ENCODE data around the gene SLC26A1. TPM values are rescaled to one million over a fixed set of nuclear protein-coding genes. Genes with fewer than 3 reads are reported as not detected.

SLC26A1 gene
- total RNA-seq, 1 experiment from 2014 or later = 0.03 TPM

DNA sequence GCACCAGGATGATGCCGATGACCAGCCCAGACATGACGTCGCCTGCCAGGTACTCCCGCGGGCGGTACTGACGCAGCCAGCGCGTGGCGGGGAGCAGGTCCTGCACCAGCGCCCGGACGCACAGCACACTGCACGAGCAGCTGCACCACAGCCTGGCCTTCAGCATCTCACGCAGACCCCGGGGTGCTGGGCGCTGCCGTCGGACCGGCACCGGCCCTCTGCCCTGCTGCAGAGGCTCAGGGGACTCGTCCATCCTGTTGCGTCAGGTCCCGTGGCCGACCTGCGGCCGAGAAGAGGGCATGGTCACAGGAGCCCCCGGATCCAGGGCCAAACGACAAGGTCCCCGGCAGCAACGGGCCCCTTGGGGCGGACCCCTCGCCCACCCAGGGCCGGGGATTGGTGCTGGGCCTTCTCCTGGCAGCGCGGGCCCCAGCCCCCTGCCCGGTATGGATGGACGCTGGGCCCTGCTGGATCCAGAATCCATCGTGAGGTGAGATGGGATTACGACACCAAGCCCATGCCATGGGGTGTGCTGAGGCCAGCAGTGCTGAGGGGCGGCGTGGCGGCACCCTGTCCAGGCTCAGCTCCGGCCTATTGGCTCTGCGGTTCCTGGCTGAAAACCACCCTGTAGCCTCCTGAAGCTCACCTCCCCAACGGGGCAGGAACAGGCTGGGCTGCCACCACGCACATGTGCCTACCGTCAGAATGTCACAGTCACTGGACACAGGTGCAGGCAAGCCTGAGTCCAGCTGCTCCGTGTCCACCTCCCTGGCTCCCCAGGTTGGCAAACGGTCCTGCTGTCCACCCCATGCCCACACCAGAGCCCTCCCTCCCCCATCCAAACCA is 1.5 kb downstream of the SLC26A1 start:
- no peak for DNase-seq
- Histone ChIP-seq H3K4me3 (ENCODE audit: insufficient read depth, low read depth, low read length) (no peak overlapping the region), H3K36me3 (replicated peaks; ENCODE audit: control insufficient read depth, insufficient read depth, low read length) (no peaks in the 10 kb centered on the region)

GRCh38 chr4:990746-991367 is 2.3 kb downstream of the SLC26A1 start:
- no peak for DNase-seq
- no peaks in the 10 kb centered on the region for H3K27me3 ChIP-seq (ENCODE audit: control insufficient read depth, insufficient read depth, low read length)
- H3K36me3 ChIP-seq (replicated peaks; ENCODE audit: control insufficient read depth, insufficient read depth, low read length) = no peaks in the 10 kb centered on the region
- no peak overlapping the region for H3K4me3 ChIP-seq (ENCODE audit: insufficient read depth, low read depth, low read length)

More for the DNA sequence above, 1.5 kb downstream of the SLC26A1 start:
- H3K27me3 ChIP-seq (ENCODE audit: control insufficient read depth, insufficient read depth, low read length) = peaks cover 5% of the 10 kb centered on the region

GRCh38 chr4:989722-990471 is 3.3 kb downstream of the SLC26A1 start:
- H3K36me3 ChIP-seq (replicated peaks; ENCODE audit: control insufficient read depth, insufficient read depth, low read length) = no peaks in the 10 kb centered on the region

DNA sequence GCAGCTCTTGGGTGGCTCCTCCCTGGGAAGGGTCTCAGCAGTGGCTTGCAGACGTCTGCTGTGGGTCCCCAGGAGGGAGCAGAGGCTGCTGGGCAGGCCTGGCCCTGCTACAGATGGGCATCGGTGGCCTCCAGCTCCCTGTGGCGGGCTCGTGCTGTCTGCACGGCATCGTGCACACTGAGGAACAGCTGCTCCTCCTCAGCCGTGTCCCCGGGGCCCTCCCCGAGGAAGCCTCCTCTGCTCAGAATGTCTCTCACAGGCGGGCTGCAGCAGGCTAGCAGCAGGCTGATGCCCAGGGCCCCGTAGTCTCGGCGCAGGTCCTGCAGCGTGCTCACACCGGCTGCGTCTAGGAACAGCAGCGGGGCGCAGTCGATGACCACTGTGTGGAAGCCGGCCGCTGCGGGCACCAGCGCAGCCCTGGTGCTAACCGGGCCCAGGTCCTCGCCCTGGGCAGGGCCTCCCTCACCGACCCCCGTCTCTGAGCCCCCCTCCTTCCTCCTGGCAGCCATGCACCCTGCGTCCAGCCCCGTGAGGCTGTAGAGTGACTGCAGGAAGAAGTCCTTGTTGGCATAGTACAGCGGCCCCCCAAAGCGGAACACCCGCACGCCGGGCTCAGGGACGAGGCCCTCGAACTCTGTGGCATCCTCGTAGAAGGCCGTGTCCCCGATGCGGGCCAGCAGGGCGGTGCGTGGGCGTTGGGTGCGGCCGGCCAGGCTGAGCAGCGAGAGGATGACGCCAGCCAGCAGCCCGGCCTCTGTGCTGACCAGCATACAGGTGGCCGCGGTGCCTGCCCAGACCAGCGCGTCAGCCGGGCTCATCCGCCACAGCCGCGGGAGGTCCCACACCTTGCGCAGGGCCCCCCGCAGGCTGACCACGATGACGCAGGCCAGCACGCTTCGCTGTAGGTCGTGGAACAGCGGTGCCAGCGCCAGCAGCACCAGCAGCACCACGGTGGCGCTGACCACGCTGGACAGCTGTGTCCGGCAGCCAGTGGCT is 4.2 kb downstream of the SLC26A1 start:
- DNase-seq = no peak
- H3K4me3 ChIP-seq (ENCODE audit: insufficient read depth, low read depth, low read length) = no peak overlapping the region
- H3K36me3 ChIP-seq (replicated peaks; ENCODE audit: control insufficient read depth, insufficient read depth, low read length) = no peaks in the 10 kb centered on the region
- H3K27me3 ChIP-seq (ENCODE audit: control insufficient read depth, insufficient read depth, low read length) = no peaks in the 10 kb centered on the region

More at GRCh38 chr4:989722-990471, 3.3 kb downstream of the SLC26A1 start:
- DNase-seq = no peak
- H3K4me3 ChIP-seq (ENCODE audit: insufficient read depth, low read depth, low read length) = no peak overlapping the region
- H3K27me3 ChIP-seq (ENCODE audit: control insufficient read depth, insufficient read depth, low read length) = no peaks in the 10 kb centered on the region

GRCh38 chr4:987624-988513 is 5.3 kb downstream of the SLC26A1 start:
- Histone ChIP-seq H3K36me3 (replicated peaks; ENCODE audit: control insufficient read depth, insufficient read depth, low read length) (no peaks in the 10 kb centered on the region), H3K4me3 (ENCODE audit: insufficient read depth, low read depth, low read length) (peak overlapping the region; percentile 53; the same call in 1 of the 2 replicates), H3K27me3 (ENCODE audit: control insufficient read depth, insufficient read depth, low read length) (no peaks in the 10 kb centered on the region)
- no peak for DNase-seq

DNA sequence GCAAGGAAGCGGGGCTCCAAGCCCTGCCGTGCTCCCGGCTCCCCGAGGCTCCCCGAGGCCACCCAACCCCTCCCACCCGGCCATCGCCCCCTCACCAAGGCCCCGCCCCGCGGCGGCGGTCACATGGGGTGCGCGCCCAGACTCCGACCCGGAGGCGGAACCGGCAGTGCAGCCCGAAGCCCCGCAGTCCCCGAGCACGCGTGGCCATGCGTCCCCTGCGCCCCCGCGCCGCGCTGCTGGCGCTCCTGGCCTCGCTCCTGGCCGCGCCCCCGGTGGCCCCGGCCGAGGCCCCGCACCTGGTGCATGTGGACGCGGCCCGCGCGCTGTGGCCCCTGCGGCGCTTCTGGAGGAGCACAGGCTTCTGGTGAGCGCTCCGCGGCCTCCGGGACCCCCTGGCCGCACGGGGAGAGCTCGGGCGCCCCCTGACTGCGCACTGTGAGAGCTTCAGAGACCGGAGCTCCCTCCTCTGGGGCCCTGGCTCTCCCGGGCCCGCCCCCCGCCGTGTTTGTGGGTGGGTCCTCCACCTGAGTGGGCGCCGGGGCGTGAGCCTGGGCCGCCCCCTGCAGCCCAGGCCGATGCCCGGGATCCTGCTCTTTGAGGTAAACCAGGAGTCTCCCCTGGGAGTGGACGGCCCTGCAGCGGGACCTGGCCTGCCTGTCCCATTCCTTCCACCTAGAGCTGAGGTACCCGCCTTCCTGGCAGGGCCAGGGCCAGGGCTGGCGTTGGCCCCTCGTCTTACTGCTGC is 6.2 kb downstream of the SLC26A1 start, which contains the start of gene IDUA:
Gene IDUA, plus strand, starts transcription at position 166 of the 745 bp plus-strand sequence. Its CDS starts 41 bp downstream, at position 207.
- Histone ChIP-seq H3K4me3 (ENCODE audit: insufficient read depth, low read depth, low read length) (peak within 1 kb of the TSS; percentile 53), H3K27me3 (ENCODE audit: control insufficient read depth, insufficient read depth, low read length) (no peaks in the 10 kb centered on the region), H3K36me3 (replicated peaks; ENCODE audit: control insufficient read depth, insufficient read depth, low read length) (no peaks in the 10 kb centered on the region)
- peak; percentile 93 for DNase-seq

GRCh38 chr4:986428-986878 is 6.8 kb downstream of the SLC26A1 start:
- Histone ChIP-seq H3K27me3 (ENCODE audit: control insufficient read depth, insufficient read depth, low read length) (no peaks in the 10 kb centered on the region), H3K36me3 (replicated peaks; ENCODE audit: control insufficient read depth, insufficient read depth, low read length) (no peaks in the 10 kb centered on the region), H3K4me3 (ENCODE audit: insufficient read depth, low read depth, low read length) (peak overlapping the region; percentile 53)
- DNase-seq = no peak

- DNase-seq = peak; percentile 98
- Histone ChIP-seq H3K4me3 (ENCODE audit: insufficient read depth, low read depth, low read length) (no peak overlapping the region), H3K36me3 (replicated peaks; ENCODE audit: control insufficient read depth, insufficient read depth, low read length) (no peaks in the 10 kb centered on the region), H3K27me3 (ENCODE audit: control insufficient read depth, insufficient read depth, low read length) (no peaks in the 10 kb centered on the region)
These were observed 7.9 kb downstream of the SLC26A1 start for GRCh38 chr4:985123-985830.

DNA sequence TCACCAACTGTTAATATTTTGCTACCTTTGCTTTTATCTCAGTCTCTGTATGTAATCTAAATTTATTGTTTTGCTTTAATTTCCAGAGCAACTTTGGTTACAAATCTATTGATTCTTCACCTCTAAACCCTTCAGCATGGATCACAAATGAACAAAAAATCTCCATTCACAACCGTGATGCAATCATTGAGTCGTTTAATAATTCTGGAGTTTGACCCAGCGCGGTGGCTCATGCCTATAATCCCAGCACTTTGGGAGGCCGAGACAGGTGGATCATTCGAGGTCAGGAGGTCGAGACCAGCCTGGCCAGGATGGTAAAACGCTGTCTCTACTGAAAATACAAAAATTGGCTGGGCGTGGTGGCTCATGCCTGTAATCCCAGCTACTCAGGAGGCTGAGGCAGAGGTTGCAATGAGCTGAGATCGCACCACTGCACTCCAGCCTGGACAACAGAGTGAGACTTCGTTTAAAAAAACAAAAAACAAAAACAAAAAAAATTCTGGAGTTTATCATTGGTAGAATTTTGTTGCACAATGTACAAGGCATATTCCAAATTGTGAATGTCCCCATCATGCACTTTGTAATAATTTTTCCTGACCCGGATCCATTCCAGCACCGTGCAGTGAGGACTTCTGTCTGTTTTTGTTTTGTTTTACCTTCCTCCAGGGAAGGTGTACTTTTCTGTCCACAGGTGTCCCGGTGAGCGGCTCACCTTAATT is 8.7 kb downstream of the SLC26A1 start:
- no peak overlapping the region for H3K4me3 ChIP-seq (ENCODE audit: insufficient read depth, low read depth, low read length)
- no peaks in the 10 kb centered on the region for H3K36me3 ChIP-seq (replicated peaks; ENCODE audit: control insufficient read depth, insufficient read depth, low read length)
- DNase-seq = no peak
- H3K27me3 ChIP-seq (ENCODE audit: control insufficient read depth, insufficient read depth, low read length) = no peaks in the 10 kb centered on the region

GRCh38 chr4:982814-983213 is 10.4 kb downstream of the SLC26A1 start:
- H3K36me3 ChIP-seq (replicated peaks; ENCODE audit: control insufficient read depth, insufficient read depth, low read length) = no peaks in the 10 kb centered on the region
- no peak overlapping the region for H3K4me3 ChIP-seq (ENCODE audit: insufficient read depth, low read depth, low read length)
- no peak for DNase-seq
- no peaks in the 10 kb centered on the region for H3K27me3 ChIP-seq (ENCODE audit: control insufficient read depth, insufficient read depth, low read length)

DNA sequence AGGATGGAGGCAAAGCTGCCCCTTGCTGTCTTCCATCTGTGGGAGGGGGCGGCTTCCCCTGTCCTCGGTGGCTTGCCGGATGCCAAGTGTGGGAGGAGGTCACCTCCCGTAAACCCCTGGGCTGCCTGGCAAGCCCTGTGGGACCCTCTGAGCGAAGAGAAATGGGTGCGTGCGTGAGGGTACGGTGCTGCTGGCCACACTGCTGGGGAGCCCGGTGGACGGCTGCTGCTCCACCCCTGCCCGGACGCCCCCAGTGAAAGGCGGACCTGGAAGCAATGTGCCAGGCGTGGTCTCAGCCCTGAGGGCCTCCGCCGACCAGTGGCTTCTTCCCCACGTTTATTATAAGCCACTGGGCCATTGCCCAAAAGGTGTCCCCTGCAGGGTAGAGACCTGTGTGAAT is 10.9 kb downstream of the SLC26A1 start:
- Histone ChIP-seq H3K4me3 (ENCODE audit: insufficient read depth, low read depth, low read length) (no peak overlapping the region), H3K27me3 (ENCODE audit: control insufficient read depth, insufficient read depth, low read length) (no peaks in the 10 kb centered on the region), H3K36me3 (replicated peaks; ENCODE audit: control insufficient read depth, insufficient read depth, low read length) (no peaks in the 10 kb centered on the region)
- DNase-seq = no peak
